Small intestine (tissue), 7 donors: Measurements from ENCODE around the gene NOXRED1. TPM values are rescaled to one million over a fixed set of nuclear protein-coding genes. Genes with fewer than 3 reads are reported as not detected.

Experiments used
- DNase-seq, 2 donors: peaks; one replicate each; pipeline versions ENCODE4 v3.0.0 to v3.0.0-alpha.2; 2013
- FAIRE-seq: peaks from 2 replicates; lab custom pipeline; 2012; peaks lifted over from hg19 to GRCh38; lab: Jason Lieb, UNC
- H3K27ac ChIP-seq, 3 donors: one replicate each; pipeline ENCODE4 v1.5.1; 2013; ENCODE audit warnings: low read length in 2 of 3, mild to moderate bottlenecking in 2 of 3, control low read depth in 1 of 3, inconsistent platforms in 1 of 3, low read depth in 1 of 3, moderate library complexity in 1 of 3
- H3K27me3 ChIP-seq, 3 donors: one replicate each; pipeline ENCODE4 v1.6.1; 2013; ENCODE audit warnings: low read length in 3 of 3, inconsistent platforms in 1 of 3; ENCODE audit not compliant: control insufficient read depth in 3 of 3, insufficient read depth in 3 of 3
- H3K36me3 ChIP-seq, 3 donors: one replicate each; pipeline ENCODE4 v1.6.1; 2013; ENCODE audit warnings: low read length in 3 of 3, inconsistent platforms in 1 of 3, low read depth in 1 of 3, mild to moderate bottlenecking in 1 of 3, moderate library complexity in 1 of 3; ENCODE audit not compliant: control insufficient read depth in 3 of 3, insufficient read depth in 2 of 3
- H3K4me1 ChIP-seq, 3 donors: one replicate each; pipeline ENCODE4 v1.6.1; 2013; ENCODE audit warnings: low read length in 2 of 3, inconsistent platforms in 1 of 3, low read depth in 1 of 3, mild to moderate bottlenecking in 1 of 3, moderate library complexity in 1 of 3; ENCODE audit not compliant: control insufficient read depth in 3 of 3, insufficient read depth in 2 of 3
- H3K4me3 ChIP-seq, 3 donors: one replicate each; pipeline ENCODE4 v1.5.1; 2013; ENCODE audit warnings: low read length in 3 of 3, control low read depth in 1 of 3, inconsistent platforms in 1 of 3, low read depth in 1 of 3, mild to moderate bottlenecking in 1 of 3, moderate library complexity in 1 of 3
- H3K9me3 ChIP-seq, 2 donors: one replicate each; pipeline ENCODE4 v1.6.1; 2013; ENCODE audit warnings: low read depth in 1 of 2, low read length in 1 of 2; ENCODE audit not compliant: control insufficient read depth in 2 of 2, insufficient read depth in 1 of 2
- WGBS, 3 donors: extraction: QIAGEN DNeasy Blood & Tissue Kit; methylation state at CpG; one replicate each; pipeline ENCODE4 v1.1.7; 2013; 5-methylcytosine and 5-hydroxymethylcytosine counted together
- polyA plus RNA-seq, 4 donors: library from polyadenylated mRNA; stranded (reverse) in 3 of 4; unstranded in 1 of 4; fragments of 200-250 nt in 3 of 4; fragments of 120-200 nt in 1 of 4; gene quantifications; one replicate each; pipeline versions ENCODE4 v1.2.1 to v1.2.3, GENCODE V29; 2013
- donor health status: healthy with polysubstance abuse.
- donor health status: control.
- donor health status: control.
- donor health status: Bipolar disorder and iron deficiency.
- donor health status: healthy.

Gene NOXRED1
- polyA plus RNA-seq, 4 donors, result 0.12 to 0.68 (median 0.36) TPM

- Histone ChIP-seq H3K27me3 (no peaks in the 10 kb centered on the region), H3K36me3 (no peaks in the 10 kb centered on the region), H3K9me3 (no peaks in the 10 kb centered on the region), H3K4me3 (no peak overlapping the region), H3K4me1 (no peaks in the 10 kb centered on the region), H3K27ac (no peak overlapping the region)
- WGBS, 3 donors, result 89 to 94% (median 92%) methylated on average over 3 of the region's 3 CpGs
- FAIRE-seq, result no peak
- DNase-seq, result no peak
These were observed 19.6 kb downstream of the NOXRED1 start for GRCh38 chr14:77403768-77404167.

- FAIRE-seq (no peak), DNase-seq (no peak)
- H3K36me3 ChIP-seq, result no peaks in the 10 kb centered on the region
- H3K4me1 ChIP-seq, result no peaks in the 10 kb centered on the region
- 82 to 85% (median 84%) methylated on average over 6 of the region's 6 CpGs for WGBS, 3 donors
- no peak overlapping the region for H3K27ac ChIP-seq
- no peak overlapping the region for H3K4me3 ChIP-seq
- no peaks in the 10 kb centered on the region for H3K27me3 ChIP-seq
- no peaks in the 10 kb centered on the region for H3K9me3 ChIP-seq
These were observed 23.1 kb downstream of the NOXRED1 start for GRCh38 chr14:77400216-77400615.

- Histone ChIP-seq H3K4me1 (peaks cover 0 to 4% (median 0%) of the 10 kb centered on the region in 3 donors), H3K27ac (no peak overlapping the region), H3K36me3 (no peaks in the 10 kb centered on the region), H3K4me3 (no peak overlapping the region), H3K27me3 (no peaks in the 10 kb centered on the region), H3K9me3 (no peaks in the 10 kb centered on the region)
- DNase-seq (peak; percentile 61 to 73), FAIRE-seq (no peak)
- 42 to 78% (median 54%) methylated on average over 4 of the region's 4 CpGs for WGBS, 3 donors
These were observed 33.1 kb downstream of the NOXRED1 start for GRCh38 chr14:77390188-77390587.

GRCh38 chr14:77378701-77379100, 44.6 kb downstream of the NOXRED1 start:
- Histone ChIP-seq H3K27ac (no peak overlapping the region), H3K36me3 (no peaks in the 10 kb centered on the region), H3K9me3 (no peaks in the 10 kb centered on the region), H3K27me3 (no peaks in the 10 kb centered on the region), H3K4me1 (peaks cover 0 to 11% (median 0%) of the 10 kb centered on the region in 3 donors), H3K4me3 (no peak overlapping the region)
- DNase-seq, result no peak
- no peak for FAIRE-seq
- WGBS, 3 donors, result 89 to 92% (median 91%) methylated on average over 6 of the region's 6 CpGs

GRCh38 chr14:77377502-77377844, 45.9 kb downstream of the NOXRED1 start:
- WGBS, 3 donors, result 9 to 14% (median 12%) methylated on average over 10 of the region's 10 CpGs
- no peak for FAIRE-seq
- peak overlapping the region; percentile 87 to 96 (median 89) for H3K4me3 ChIP-seq

GRCh38 chr14:77376771-77377501, 46.4 kb downstream of the NOXRED1 start, which contains the start of the genes SAMD15 and TMED8:
Gene SAMD15 (plus strand): TSS chr14:77377379. CDS start chr14:77377419, 40 bp downstream.
Gene TMED8 (minus strand): TSS chr14:77377094. CDS start chr14:77377053, 41 bp downstream.
- FAIRE-seq, result no peak
- Histone ChIP-seq H3K4me3 (peak within 1 kb of the TSS; percentile 87 to 96 (median 89)), H3K4me1 (peaks cover 0 to 12% (median 0%) of the 10 kb centered on the region in 3 donors), H3K9me3 (no peaks in the 10 kb centered on the region), H3K36me3 (no peaks in the 10 kb centered on the region), H3K27me3 (no peaks in the 10 kb centered on the region), H3K27ac (peak within 1 kb of the TSS; percentile 66 to 89 (median 79))
- peak; percentile 81 to 94 for DNase-seq
- 0% methylated on average over 57 to 69 of the region's 69 CpGs for WGBS, 3 donors

More at GRCh38 chr14:77377502-77377844, 45.9 kb downstream of the NOXRED1 start:
- Histone ChIP-seq H3K4me1 (peaks cover 0 to 9% (median 0%) of the 10 kb centered on the region in 3 donors), H3K27ac (peak overlapping the region in 1 of 3 donors; percentile 89), H3K36me3 (no peaks in the 10 kb centered on the region), H3K27me3 (no peaks in the 10 kb centered on the region), H3K9me3 (no peaks in the 10 kb centered on the region)
- no peak for DNase-seq

GRCh38 chr14:77375973-77376770, 47.2 kb downstream of the NOXRED1 start:
- Histone ChIP-seq H3K4me3 (peak overlapping the region; percentile 87 to 96 (median 89)), H3K4me1 (peaks cover 0 to 12% (median 0%) of the 10 kb centered on the region in 3 donors), H3K27me3 (no peaks in the 10 kb centered on the region), H3K36me3 (no peaks in the 10 kb centered on the region), H3K27ac (peak overlapping the region; percentile 66 to 89 (median 79)), H3K9me3 (no peaks in the 10 kb centered on the region)
- DNase-seq (peak in 1 of 2 donors; percentile 20), FAIRE-seq (no peak)
- WGBS, 3 donors, result 12 to 18% (median 16%) methylated on average over 24 of the region's 24 CpGs

GRCh38 chr14:77375164-77375950, 48.0 kb downstream of the NOXRED1 start:
- peak overlapping the region in 1 of 3 donors; percentile 89 for H3K4me3 ChIP-seq
- DNase-seq, result no peak
- FAIRE-seq, result no peak
- no peaks in the 10 kb centered on the region for H3K9me3 ChIP-seq
- H3K27me3 ChIP-seq, result no peaks in the 10 kb centered on the region
- H3K36me3 ChIP-seq, result no peaks in the 10 kb centered on the region
- 67 to 85% (median 70%) methylated on average over 9 of the region's 9 CpGs for WGBS, 3 donors
- no peak overlapping the region for H3K27ac ChIP-seq
- peaks cover 0 to 12% (median 0%) of the 10 kb centered on the region in 3 donors for H3K4me1 ChIP-seq
